ENCODE data around the gene SFTPD.

- TF ChIP-seq CTCF (IDR thresholded peaks at IDR 0.05; ENCODE audit: low read depth, low read length, missing input control) (no peak), ZBTB33 (IDR thresholded peaks at IDR 0.05) (no peak), EGR1 (IDR thresholded peaks at IDR 0.05; ENCODE audit: low read depth in 2 of 2) (no peak), REST (IDR thresholded peaks at IDR 0.05) (no peak), ATF3 (IDR thresholded peaks at IDR 0.05) (no peak), MAX (IDR thresholded peaks at IDR 0.05) (no peak), RAD21 (IDR thresholded peaks at IDR 0.05) (no peak)
Observed at GRCh38 chr10:79976999-79977398, 28.1 kb upstream of the SFTPD start.
